CD4-positive, alpha-beta memory T cell (primary cell): ENCODE measurements around the gene TTC33. TPM values are rescaled to one million over a fixed set of nuclear protein-coding genes. Genes with fewer than 3 reads are reported as not detected.
A peak's percentile ranks its signal among the peaks of the same experiment; 100 is the strongest.
"Not testable (repeated sequence)": the region's sequence is repeated elsewhere in the genome, so short reads cannot be mapped to it uniquely, and the experiment has no call there.

Experiments used
- CTCF ChIA-PET: fragments of 350-600 bp; sonication (Branson Sonifier 250); formaldehyde crosslinking; loops from one replicate; lab custom pipeline; 2021; ENCODE audit warnings: inconsistent platforms; ENCODE audit not compliant: partially characterized antibody; lab: Charles Lee
- POLR2A ChIA-PET: fragments of 350-600 bp; sonication (Branson Sonifier 250); formaldehyde crosslinking; loops from one replicate; lab custom pipeline; 2021; ENCODE audit not compliant: partially characterized antibody; lab: Charles Lee
- DNase-seq, 5 donors: peaks; one replicate each; pipeline versions ENCODE4 v3.0.0 to v3.0.0-alpha.2; 2020 to 2022; ENCODE audit warnings: mixed read lengths in 1 of 5
- H3K27ac ChIP-seq: one replicate; pipeline ENCODE4 v1.7.0; 2013; ENCODE audit warnings: low read depth, low read length
- H3K27me3 ChIP-seq: 2 replicates; pipeline ENCODE4 v1.7.0; 2013; ENCODE audit warnings: mild to moderate bottlenecking, low read length, moderate library complexity; ENCODE audit not compliant: insufficient read depth
- H3K36me3 ChIP-seq: 2 replicates; pipeline ENCODE4 v1.7.0; 2013; ENCODE audit warnings: mild to moderate bottlenecking, low read length, moderate library complexity; ENCODE audit not compliant: insufficient read depth
- H3K4me1 ChIP-seq: 2 replicates; pipeline ENCODE4 v1.7.0; 2013; ENCODE audit warnings: mild to moderate bottlenecking, low read length, moderate library complexity; ENCODE audit not compliant: insufficient read depth
- H3K4me3 ChIP-seq, 2 donors: one replicate each; pipeline ENCODE4 v1.7.0; 2013; ENCODE audit warnings: low read length in 2 of 2, mild to moderate bottlenecking in 1 of 2
- H3K9me3 ChIP-seq, 2 donors: one replicate each; pipeline ENCODE4 v1.7.0; 2013; ENCODE audit warnings: low read length in 2 of 2, control low read depth in 1 of 2; ENCODE audit not compliant: control insufficient read depth in 1 of 2
- H3K27ac Mint-ChIP-seq, 7 donors: one replicate each; pipeline ENCODE4 v1.8.0; 2020 to 2021; ENCODE audit warnings: mixed read lengths in 7 of 7, mild to moderate bottlenecking in 6 of 7, inconsistent platforms in 3 of 7, moderate library complexity in 3 of 7
- H3K27me3 Mint-ChIP-seq, 2 donors: one replicate each; pipeline ENCODE4 v1.8.0; 2020 to 2021; ENCODE audit warnings: mixed read lengths in 2 of 2
- H3K36me3 Mint-ChIP-seq, 2 donors: one replicate each; pipeline ENCODE4 v1.8.0; 2020 to 2021; ENCODE audit warnings: mixed read lengths in 2 of 2, inconsistent platforms in 1 of 2, mild to moderate bottlenecking in 1 of 2
- H3K4me1 Mint-ChIP-seq, 4 donors: one replicate each; pipeline ENCODE4 v1.8.0; 2020 to 2021; ENCODE audit warnings: mixed read lengths in 4 of 4, mild to moderate bottlenecking in 1 of 4
- H3K4me3 Mint-ChIP-seq, 8 donors: one replicate each; pipeline ENCODE4 v1.8.0; 2020 to 2021; ENCODE audit warnings: mixed read lengths in 8 of 8, mild to moderate bottlenecking in 7 of 8, moderate library complexity in 6 of 8, inconsistent platforms in 3 of 8
- H3K9me3 Mint-ChIP-seq, 8 donors: one replicate each; pipeline ENCODE4 v1.8.0; 2020 to 2021; ENCODE audit warnings: mixed read lengths in 8 of 8, mild to moderate bottlenecking in 5 of 8, inconsistent platforms in 3 of 8, moderate library complexity in 1 of 8
- intact Hi-C: fragments of 100-400 bp; cut with micrococcal nuclease; formaldehyde crosslinking; loops from one replicate; pipeline ENCODE4 v1.15.1; 2023
- polyA plus RNA-seq, 2 donors: library from polyadenylated mRNA; unstranded; fragments of 300-500 nt; fragmentation: Illumina TruSeq; gene quantifications; one replicate each; pipeline ENCODE4 v1.2.3, GENCODE V29; 2021
- total RNA-seq, 2 experiments: library from RNA; stranded (reverse); gene quantifications; one replicate each; pipeline ENCODE4 v1.2.3, GENCODE V29; 2021

TTC33 gene
- total and polyA plus RNA-seq, 4 experiments from 2014 or later, result 13.2 to 17.2 (median 15.7) TPM

GRCh38 chr5:40716000-40716399 is 39.8 kb downstream of the TTC33 start:
- no peak overlapping the region for H3K4me3 ChIP-seq
- no peaks in the 10 kb centered on the region for H3K9me3 ChIP-seq
- no peaks in the 10 kb centered on the region for H3K27me3 Mint-ChIP-seq
- intact Hi-C loops, result no loop called here
- no peaks in the 10 kb centered on the region for H3K4me1 ChIP-seq
- H3K36me3 ChIP-seq, result no peaks in the 10 kb centered on the region
- peaks cover 4 to 7% (median 6%) of the 10 kb centered on the region in 4 donors for H3K4me1 Mint-ChIP-seq
- peak overlapping the region in 1 of 7 donors; percentile 24 for H3K27ac Mint-ChIP-seq
- no peak for DNase-seq
- POLR2A ChIA-PET, result interaction anchor here (0.6 kb wide), 1 partner anchor 321 kb away, joined by 3 read pairs; no protein-coding TSS in a partner anchor
- peaks cover 28 to 33% of the 10 kb centered on the region in 2 donors for H3K36me3 Mint-ChIP-seq
- H3K9me3 Mint-ChIP-seq, result peaks cover 0 to 5% (median 0%) of the 10 kb centered on the region in 8 donors
- no peak overlapping the region for H3K27ac ChIP-seq
- H3K27me3 ChIP-seq, result no peaks in the 10 kb centered on the region
- no peak overlapping the region for H3K4me3 Mint-ChIP-seq
- CTCF ChIA-PET, result interaction anchor here (1.1 to 1.7 kb wide), 2 partner anchors 767 kb away, joined by 3 to 4 read pairs; no protein-coding TSS in a partner anchor

DNA sequence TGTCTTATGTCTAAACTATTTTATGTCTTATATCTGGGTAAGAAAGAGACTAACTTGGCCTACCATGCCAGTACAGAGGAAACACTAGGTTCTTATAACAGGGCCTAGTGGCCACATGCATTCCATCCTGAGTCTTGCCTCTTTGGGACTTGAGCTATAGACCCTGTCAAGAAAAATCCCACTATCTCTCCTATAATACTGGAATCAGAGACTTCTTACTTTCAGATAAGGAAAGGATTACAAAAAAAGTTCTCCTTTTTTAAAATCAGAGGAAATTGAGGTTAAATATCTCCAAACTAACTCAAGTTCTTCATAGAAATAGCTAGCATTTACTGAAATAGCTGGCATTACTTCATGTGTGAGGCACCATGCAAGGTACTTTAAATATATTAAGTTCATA is 41.8 kb downstream of the TTC33 start:
- POLR2A ChIA-PET, result no interaction called here
- H3K4me3 ChIP-seq, result no peak overlapping the region
- H3K4me1 ChIP-seq, result no peaks in the 10 kb centered on the region
- peaks cover 23 to 32% of the 10 kb centered on the region in 2 donors for H3K36me3 Mint-ChIP-seq
- peaks cover 0 to 18% (median 10%) of the 10 kb centered on the region in 8 donors for H3K9me3 Mint-ChIP-seq
- H3K36me3 ChIP-seq, result no peaks in the 10 kb centered on the region
- no peak overlapping the region for H3K4me3 Mint-ChIP-seq
- H3K27me3 ChIP-seq, result no peaks in the 10 kb centered on the region
- no peaks in the 10 kb centered on the region for H3K27me3 Mint-ChIP-seq
- intact Hi-C loops, result no loop called here
- CTCF ChIA-PET, result interaction anchor here (1.5 kb wide), 1 partner anchor 766 kb away, joined by 3 read pairs; no protein-coding TSS in a partner anchor
- no peak for DNase-seq
- H3K27ac ChIP-seq, result no peak overlapping the region
- peak overlapping the region in 5 of 7 donors; percentile 2 to 52 (median 24) for H3K27ac Mint-ChIP-seq
- peaks cover 4 to 7% (median 6%) of the 10 kb centered on the region in 4 donors for H3K4me1 Mint-ChIP-seq
- no peaks in the 10 kb centered on the region for H3K9me3 ChIP-seq

GRCh38 chr5:40710575-40710974 is 45.2 kb downstream of the TTC33 start:
- H3K4me1 ChIP-seq, H3K27ac ChIP-seq, H3K4me3 Mint-ChIP-seq, H3K4me1 Mint-ChIP-seq, DNase-seq, CTCF ChIA-PET, H3K27me3 Mint-ChIP-seq, H3K27ac Mint-ChIP-seq, POLR2A ChIA-PET, H3K36me3 ChIP-seq, H3K27me3 ChIP-seq, intact Hi-C loops, H3K9me3 ChIP-seq, H3K4me3 ChIP-seq: not testable (repeated sequence)
- H3K36me3 Mint-ChIP-seq, result peaks cover 45 to 47% of the 10 kb centered on the region in 2 donors
- H3K9me3 Mint-ChIP-seq, result peaks cover 0 to 48% (median 21%) of the 10 kb centered on the region in 8 donors

GRCh38 chr5:40705484-40705883 is 50.3 kb downstream of the TTC33 start:
- H3K27ac ChIP-seq, H3K9me3 ChIP-seq, DNase-seq, H3K4me3 ChIP-seq, H3K36me3 ChIP-seq, H3K4me3 Mint-ChIP-seq, H3K4me1 ChIP-seq, intact Hi-C loops, H3K27me3 Mint-ChIP-seq, H3K27me3 ChIP-seq, H3K27ac Mint-ChIP-seq, H3K4me1 Mint-ChIP-seq, POLR2A ChIA-PET: not testable (repeated sequence)
- CTCF ChIA-PET, result interaction anchor here (1.1 to 2.0 kb wide), 2 partner anchors 16 to 989 kb away, joined by 3 to 6 read pairs; no protein-coding TSS in a partner anchor
- peaks cover 17 to 86% (median 55%) of the 10 kb centered on the region in 8 donors for H3K9me3 Mint-ChIP-seq
- H3K36me3 Mint-ChIP-seq, result peaks cover 81 to 82% of the 10 kb centered on the region in 2 donors

DNA sequence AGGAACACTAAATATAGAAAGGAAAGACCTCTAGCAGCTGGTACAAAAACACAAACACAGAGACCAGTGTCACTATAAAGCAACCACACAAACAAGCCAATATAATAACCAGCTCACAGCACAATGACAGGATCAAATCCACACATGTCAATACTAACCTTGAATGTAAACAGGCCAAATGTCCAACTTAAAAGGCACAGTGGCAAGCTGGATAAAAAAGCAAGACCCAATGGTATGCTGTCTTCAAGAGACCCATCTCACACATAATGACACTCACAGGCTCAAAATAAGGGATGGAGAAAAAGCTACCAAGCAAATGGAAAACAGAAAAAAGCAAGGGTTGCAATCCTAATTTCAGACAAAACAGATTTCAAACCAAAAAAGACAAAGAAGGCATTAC is 53.7 kb downstream of the TTC33 start:
- POLR2A ChIA-PET, H3K4me1 Mint-ChIP-seq, intact Hi-C loops, H3K4me3 Mint-ChIP-seq, DNase-seq, H3K36me3 ChIP-seq, H3K27me3 ChIP-seq, H3K4me3 ChIP-seq, H3K9me3 ChIP-seq, H3K27me3 Mint-ChIP-seq, H3K27ac ChIP-seq, H3K27ac Mint-ChIP-seq, H3K4me1 ChIP-seq: not testable (repeated sequence)
- Mint-ChIP-seq H3K36me3 (peaks cover 80 to 86% of the 10 kb centered on the region in 2 donors), H3K9me3 (peaks cover 18 to 69% (median 49%) of the 10 kb centered on the region in 8 donors)
- CTCF ChIA-PET, result interaction anchor here (0.8 to 1.1 kb wide), 2 partner anchors 9 to 753 kb away, joined by 3 read pairs; no protein-coding TSS in a partner anchor

DNA sequence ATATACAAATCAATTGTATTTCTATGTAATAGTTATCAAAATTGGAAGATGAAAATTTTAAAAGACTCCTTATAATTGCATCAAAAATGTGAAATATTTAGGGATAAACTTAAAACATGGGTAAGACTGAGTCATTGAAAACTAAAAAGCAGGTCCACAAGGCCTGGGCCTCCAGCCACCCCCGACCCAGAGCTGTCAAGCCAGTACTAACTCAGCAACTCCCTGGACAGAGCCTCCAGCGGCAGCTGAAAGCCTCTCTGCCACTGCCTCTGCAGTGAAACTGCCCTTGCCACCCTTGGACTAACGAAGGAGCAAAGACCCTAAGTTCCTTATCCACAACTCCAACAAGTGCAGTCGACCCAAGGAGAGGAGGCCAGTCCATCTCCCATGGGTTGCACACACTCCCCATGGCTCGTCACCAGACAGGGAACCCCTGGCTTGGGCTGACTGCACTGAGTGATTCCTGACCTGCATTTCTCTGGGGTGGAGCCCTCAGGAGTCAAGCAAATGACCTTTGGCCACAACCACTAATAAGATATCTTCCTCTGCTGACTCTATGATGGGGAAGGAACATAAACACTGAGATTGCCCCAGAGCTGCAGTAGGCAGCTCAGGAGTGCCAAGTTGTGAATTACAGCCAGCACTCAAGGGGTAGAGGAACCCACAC is 55.5 kb downstream of the TTC33 start:
- no peak overlapping the region for H3K27ac ChIP-seq
- peaks cover 6% of the 10 kb centered on the region for H3K36me3 ChIP-seq
- peaks cover 79 to 84% of the 10 kb centered on the region in 2 donors for H3K36me3 Mint-ChIP-seq
- no peak for DNase-seq
- ChIA-PET POLR2A (no interaction called here), CTCF (no interaction called here)
- no peaks in the 10 kb centered on the region for H3K27me3 ChIP-seq
- peaks cover 0 to 9% (median 7%) of the 10 kb centered on the region in 4 donors for H3K4me1 Mint-ChIP-seq
- intact Hi-C loops, result no loop called here
- H3K27ac Mint-ChIP-seq, result peak overlapping the region in 1 of 7 donors; percentile 13
- no peaks in the 10 kb centered on the region for H3K4me1 ChIP-seq
- no peak overlapping the region for H3K4me3 ChIP-seq
- H3K4me3 Mint-ChIP-seq, result no peak overlapping the region
- peaks cover 18 to 52% (median 43%) of the 10 kb centered on the region in 8 donors for H3K9me3 Mint-ChIP-seq
- no peaks in the 10 kb centered on the region for H3K27me3 Mint-ChIP-seq
- H3K9me3 ChIP-seq, result peaks cover 0 to 5% of the 10 kb centered on the region in 2 donors

GRCh38 chr5:40694433-40694832 is 61.3 kb downstream of the TTC33 start:
- Histone ChIP-seq H3K27me3 (no peaks in the 10 kb centered on the region), H3K4me1 (peaks cover 30% of the 10 kb centered on the region), H3K9me3 (no peaks in the 10 kb centered on the region), H3K4me3 (no peak overlapping the region), H3K27ac (no peak overlapping the region), H3K36me3 (peaks cover 29% of the 10 kb centered on the region)
- peaks cover 0 to 6% (median 0%) of the 10 kb centered on the region in 8 donors for H3K9me3 Mint-ChIP-seq
- no peaks in the 10 kb centered on the region for H3K27me3 Mint-ChIP-seq
- H3K4me1 Mint-ChIP-seq, result peaks cover 19 to 49% (median 28%) of the 10 kb centered on the region in 4 donors
- H3K27ac Mint-ChIP-seq, result peak overlapping the region in 2 of 7 donors; percentile 29 to 70
- intact Hi-C loops, result no loop called here
- no peak overlapping the region for H3K4me3 Mint-ChIP-seq
- H3K36me3 Mint-ChIP-seq, result peaks cover 59 to 73% of the 10 kb centered on the region in 2 donors
- DNase-seq, result no peak
- POLR2A ChIA-PET, result interaction anchor here (1.2 kb wide), 2 partner anchors 12 to 14 kb away, joined by 3 read pairs; no protein-coding TSS in a partner anchor
- CTCF ChIA-PET, result no interaction called here
